Neural progenitor cell (in vitro differentiated cells): ENCODE data around the gene LRGUK. TPM values are rescaled to one million over a fixed set of nuclear protein-coding genes. Genes with fewer than 3 reads are reported as not detected.

Experiments used
- DNase-seq: peaks from one replicate; pipeline ENCODE4 v3.0.0-alpha.2; 2016; ENCODE audit warnings: low spot score
- H2AFZ ChIP-seq: fragments of 200-600 bp; sonication (generic); replicated peaks from 2 replicates; pipeline ENCODE4 v1.6.1; 2016; ENCODE audit warnings: antibody characterized with exemption
- H3F3A ChIP-seq: fragments of 200-600 bp; sonication (generic); 2 replicates; pipeline ENCODE4 v1.6.1; 2016; ENCODE audit warnings: antibody characterized with exemption, low read depth
- H3K27ac ChIP-seq: fragments of 200-600 bp; sonication (generic); 2 replicates; pipeline ENCODE4 v1.5.1; 2016; ENCODE audit warnings: mild to moderate bottlenecking
- H3K27me3 ChIP-seq: fragments of 200-600 bp; sonication (generic); 2 replicates; pipeline ENCODE4 v1.6.1; 2016; ENCODE audit warnings: mild to moderate bottlenecking, moderate library complexity
- H3K36me3 ChIP-seq: fragments of 200-600 bp; sonication (generic); 2 replicates; pipeline ENCODE4 v1.5.1; 2016
- H3K4me1 ChIP-seq: fragments of 200-600 bp; sonication (generic); 2 replicates; pipeline ENCODE4 v1.6.1; 2016; ENCODE audit warnings: mixed run types
- H3K4me2 ChIP-seq: fragments of 200-600 bp; sonication (generic); 2 replicates; pipeline ENCODE4 v1.6.1; 2016
- H3K4me3 ChIP-seq: fragments of 200-600 bp; sonication (generic); 2 replicates; pipeline ENCODE4 v1.5.1; 2016
- H3K79me2 ChIP-seq: fragments of 200-600 bp; sonication (generic); 2 replicates; pipeline ENCODE4 v1.6.1; 2016; ENCODE audit warnings: low read depth
- H3K9ac ChIP-seq: fragments of 200-600 bp; sonication (generic); 2 replicates; pipeline ENCODE4 v1.6.1; 2016
- H3K9me3 ChIP-seq: fragments of 200-600 bp; sonication (generic); 2 replicates; pipeline ENCODE4 v1.5.1; 2016; ENCODE audit warnings: low read depth
- H4K20me1 ChIP-seq: fragments of 200-600 bp; sonication (generic); 2 replicates; pipeline ENCODE4 v1.6.1; 2016; ENCODE audit warnings: low read depth
- H3K27ac Mint-ChIP-seq: 3 replicates; pipeline ENCODE4 v1.8.0; 2021; ENCODE audit warnings: mixed read lengths
- H3K27me3 Mint-ChIP-seq: 2 replicates; pipeline ENCODE4 v1.8.0; 2022; ENCODE audit warnings: low read depth, mild to moderate bottlenecking, inconsistent platforms, moderate library complexity, mixed read lengths; ENCODE audit not compliant: insufficient read depth
- H3K36me3 Mint-ChIP-seq: 3 replicates; pipeline ENCODE4 v1.8.0; 2021; ENCODE audit warnings: mixed read lengths
- H3K4me1 Mint-ChIP-seq: 3 replicates; pipeline ENCODE4 v1.8.0; 2021; ENCODE audit warnings: mixed read lengths
- H3K4me3 Mint-ChIP-seq: 3 replicates; pipeline ENCODE4 v1.8.0; 2021; ENCODE audit warnings: mild to moderate bottlenecking, moderate library complexity, mixed read lengths
- H3K9me3 Mint-ChIP-seq: 3 replicates; pipeline ENCODE4 v1.8.0; 2020; ENCODE audit warnings: mixed read lengths
- CTCF ChIP-seq: fragments of 200-600 bp; sonication (generic); IDR thresholded peaks from 2 replicates; pipeline ENCODE4 v1.5.1; 2017; ENCODE audit warnings: antibody characterized with exemption, mild to moderate bottlenecking
- EZH2 ChIP-seq: fragments of 200-600 bp; sonication (generic); IDR thresholded peaks from 2 replicates; pipeline ENCODE4 v1.6.1; 2017; ENCODE audit warnings: antibody characterized with exemption, mild to moderate bottlenecking, moderate library complexity
- EZH2phosphoT487 ChIP-seq: fragments of 200-600 bp; sonication (generic); IDR thresholded peaks from 2 replicates; pipeline ENCODE4 v1.6.1; 2017; ENCODE audit warnings: antibody characterized with exemption
- total RNA-seq: library from RNA; depleted of rRNA; stranded (reverse); fragments of >200 nt; gene quantifications from 2 replicates; pipeline ENCODE4 v1.2.3, GENCODE V29; 2015; ENCODE audit warnings: low replicate concordance

LRGUK gene
- total RNA-seq, 1 donor from 2014 or later, result 1.1 TPM

- Histone ChIP-seq H3K27ac (no peak overlapping the region), H3K4me3 (no peak overlapping the region)
- no peak overlapping the region for H3K27ac Mint-ChIP-seq
These were observed 14.0 kb downstream of the LRGUK start for GRCh38 chr7:134140889-134141867.

GRCh38 chr7:134141868-134142264 is 14.7 kb downstream of the LRGUK start:
- H3K4me3 ChIP-seq, result no peak overlapping the region
- Mint-ChIP-seq H3K27me3 (peaks cover 3% of the 10 kb centered on the region), H3K27ac (no peak overlapping the region), H3K36me3 (no peaks in the 10 kb centered on the region), H3K9me3 (no peaks in the 10 kb centered on the region), H3K4me3 (no peak overlapping the region), H3K4me1 (peaks cover 5% of the 10 kb centered on the region)
- DNase-seq, result no peak
- H3K79me2 ChIP-seq, result no peaks in the 10 kb centered on the region
- no peak overlapping the region for H3K9ac ChIP-seq
- H4K20me1 ChIP-seq, result no peaks in the 10 kb centered on the region
- no peaks in the 10 kb centered on the region for H3K9me3 ChIP-seq
- H3K4me1 ChIP-seq, result peaks cover 23% of the 10 kb centered on the region
- H3K36me3 ChIP-seq, result no peaks in the 10 kb centered on the region
- H3K27me3 ChIP-seq, result no peaks in the 10 kb centered on the region
- H3F3A ChIP-seq, result peaks cover 10% of the 10 kb centered on the region
- H3K27ac ChIP-seq, result no peak overlapping the region
- TF ChIP-seq CTCF (no peak), EZH2phosphoT487 (no peak), EZH2 (no peak)
- H2AFZ ChIP-seq, result no peak overlapping the region
- H3K4me2 ChIP-seq, result no peak overlapping the region

More at GRCh38 chr7:134140889-134141867, 14.0 kb downstream of the LRGUK start:
- peaks cover 5% of the 10 kb centered on the region for H3K4me1 Mint-ChIP-seq
- H2AFZ ChIP-seq, result peak overlapping the region; percentile 61
- no peaks in the 10 kb centered on the region for H3K9me3 Mint-ChIP-seq
- H3K9ac ChIP-seq, result no peak overlapping the region
- no peaks in the 10 kb centered on the region for H3K36me3 ChIP-seq
- H3K27me3 Mint-ChIP-seq, result peaks cover 3% of the 10 kb centered on the region
- H3K79me2 ChIP-seq, result no peaks in the 10 kb centered on the region
- peak; percentile 71 for DNase-seq
- H3K4me2 ChIP-seq, result no peak overlapping the region
- H3K27me3 ChIP-seq, result no peaks in the 10 kb centered on the region
- H3K9me3 ChIP-seq, result no peaks in the 10 kb centered on the region
- no peaks in the 10 kb centered on the region for H3K36me3 Mint-ChIP-seq
- peaks cover 23% of the 10 kb centered on the region for H3K4me1 ChIP-seq
- no peak overlapping the region for H3K4me3 Mint-ChIP-seq
- TF ChIP-seq CTCF (peak; percentile 87), EZH2phosphoT487 (no peak)
- H4K20me1 ChIP-seq, result no peaks in the 10 kb centered on the region
- peaks cover 10% of the 10 kb centered on the region for H3F3A ChIP-seq

GRCh38 chr7:134153493-134154136 is 26.5 kb downstream of the LRGUK start:
- Mint-ChIP-seq H3K4me3 (no peak overlapping the region), H3K4me1 (no peaks in the 10 kb centered on the region), H3K36me3 (no peaks in the 10 kb centered on the region), H3K27me3 (peaks cover 2% of the 10 kb centered on the region), H3K9me3 (no peaks in the 10 kb centered on the region), H3K27ac (no peak overlapping the region)
- H3F3A ChIP-seq, result no peaks in the 10 kb centered on the region
- TF ChIP-seq CTCF (no peak), EZH2phosphoT487 (no peak), EZH2 (no peak)
- H2AFZ ChIP-seq, result no peak overlapping the region
- H4K20me1 ChIP-seq, result no peaks in the 10 kb centered on the region
- H3K9ac ChIP-seq, result no peak overlapping the region
- no peaks in the 10 kb centered on the region for H3K79me2 ChIP-seq
- H3K27me3 ChIP-seq, result no peaks in the 10 kb centered on the region
- no peak overlapping the region for H3K27ac ChIP-seq
- H3K9me3 ChIP-seq, result no peaks in the 10 kb centered on the region
- DNase-seq, result no peak
- H3K4me2 ChIP-seq, result no peak overlapping the region
- no peaks in the 10 kb centered on the region for H3K4me1 ChIP-seq
- no peak overlapping the region for H3K4me3 ChIP-seq
- no peaks in the 10 kb centered on the region for H3K36me3 ChIP-seq
